Karpas-422 (cell line): Measurements from ENCODE around the gene CASZ1. TPM values are rescaled to one million over a fixed set of nuclear protein-coding genes. Genes with fewer than 3 reads are reported as not detected.

Experiments used
- DNase-seq: peaks from one replicate; pipeline ENCODE4 v3.0.0-alpha.2; 2015
- H2AFZ ChIP-seq: fragments of 200-600 bp; sonication (generic); 2 replicates; pipeline ENCODE4 v1.6.1; 2014; ENCODE audit warnings: antibody characterized with exemption, low read length, mixed read lengths
- H3K27ac ChIP-seq: fragments of 200-600 bp; sonication (generic); 2 replicates; pipeline ENCODE4 v1.5.1; 2014; ENCODE audit warnings: mild to moderate bottlenecking, low read length, moderate library complexity
- H3K27me3 ChIP-seq: fragments of 200-600 bp; sonication (generic); 2 replicates; pipeline ENCODE4 v1.6.1; 2014; ENCODE audit warnings: low read length, mixed read lengths
- H3K36me3 ChIP-seq: fragments of 200-600 bp; sonication (generic); 2 replicates; pipeline ENCODE4 v1.6.1; 2014; ENCODE audit warnings: low read length, mixed read lengths; ENCODE audit not compliant: insufficient read depth
- H3K4me1 ChIP-seq: fragments of 200-600 bp; sonication (generic); 2 replicates; pipeline ENCODE4 v1.6.1; 2014; ENCODE audit warnings: mild to moderate bottlenecking, low read length, mixed read lengths
- H3K4me2 ChIP-seq: fragments of 200-600 bp; sonication (generic); 2 replicates; pipeline ENCODE4 v1.6.1; 2014; ENCODE audit warnings: low read length, low read depth, mild to moderate bottlenecking; ENCODE audit not compliant: poor library complexity, severe bottlenecking
- H3K4me3 ChIP-seq: fragments of 200-600 bp; sonication (generic); 2 replicates; pipeline ENCODE4 v1.5.1; 2014; ENCODE audit warnings: mild to moderate bottlenecking, antibody characterized with exemption, low read length, mixed read lengths
- H3K79me2 ChIP-seq: fragments of 200-600 bp; sonication (generic); 2 replicates; pipeline ENCODE4 v1.6.1; 2014; ENCODE audit warnings: mild to moderate bottlenecking, low read length, mixed read lengths
- H3K9ac ChIP-seq: fragments of 200-600 bp; sonication (generic); 2 replicates; pipeline ENCODE4 v1.6.0; 2014; ENCODE audit warnings: low read length
- H3K9me2 ChIP-seq: fragments of 200-600 bp; sonication (generic), shearing (Covaris generic); replicated peaks from 2 replicates; pipeline ENCODE4 v1.6.0; 2014; ENCODE audit warnings: mild to moderate bottlenecking, low read length, moderate library complexity; ENCODE audit not compliant: insufficient read depth
- H3K9me3 ChIP-seq: fragments of 300-700, 200-600 bp; sonication (generic); 2 replicates; pipeline ENCODE4 v1.6.1; 2014; ENCODE audit warnings: low read length, mixed read lengths
- H4K20me1 ChIP-seq: fragments of 200-600 bp; sonication (generic); 2 replicates; pipeline ENCODE4 v1.6.1; 2014; ENCODE audit warnings: mild to moderate bottlenecking, antibody characterized with exemption, low read length, low read depth; ENCODE audit not compliant: insufficient read depth
- total RNA-seq: library from RNA; depleted of rRNA; stranded (reverse); fragments of >200 nt; shearing (Covaris generic); gene quantifications from 2 replicates; pipeline ENCODE4 v1.2.3, GENCODE V29; 2014; ENCODE audit warnings: low replicate concordance

CASZ1 gene
- total RNA-seq, 1 experiment from 2014 or later, result 1.3 TPM

DNA sequence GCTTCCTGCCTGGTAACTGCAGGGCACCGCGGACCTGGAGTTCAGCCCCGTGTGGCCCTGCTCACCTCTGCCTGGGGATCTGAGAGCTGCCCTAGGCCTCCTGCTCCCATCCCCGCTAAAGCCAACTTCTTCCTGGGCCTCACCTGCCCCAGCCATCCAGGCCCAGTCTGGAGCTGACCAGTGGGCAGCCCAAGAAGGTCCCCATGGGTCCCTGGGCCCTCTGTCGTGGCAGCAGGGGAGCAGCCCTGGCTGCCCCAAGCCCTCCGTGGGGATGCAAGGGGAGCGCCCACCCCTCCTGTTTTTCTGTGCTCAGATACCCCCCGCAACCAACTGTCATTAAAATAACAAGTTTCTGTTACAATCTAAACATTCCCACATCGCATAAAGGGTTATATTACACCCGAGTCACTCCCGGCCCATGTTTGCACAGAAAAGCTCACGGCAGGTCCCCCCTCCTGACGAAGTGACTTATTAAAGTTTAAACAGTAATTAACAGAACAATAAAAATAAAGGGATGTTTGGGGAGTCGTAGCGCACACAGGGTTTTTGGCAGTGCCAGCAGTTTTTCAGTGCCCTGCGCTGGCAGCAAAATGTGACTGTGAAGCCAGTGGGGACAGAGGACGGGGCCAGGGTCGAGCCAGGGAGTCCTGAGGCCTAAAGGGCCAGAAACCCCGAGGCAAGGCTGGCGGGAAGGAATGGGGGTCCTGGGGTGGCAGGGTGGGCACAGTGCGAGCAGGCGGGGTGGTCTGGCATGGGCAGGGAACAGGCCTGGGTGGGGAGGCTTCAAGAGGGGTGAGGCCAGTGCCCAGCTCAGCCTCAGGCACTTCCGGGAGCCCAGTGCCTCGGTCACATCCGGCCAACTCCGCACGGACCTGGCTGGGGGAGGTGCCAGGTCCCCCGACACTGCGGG, 121.5 kb downstream of the CASZ1 start:
- H3K9ac ChIP-seq, result no peak overlapping the region
- H4K20me1 ChIP-seq, result no peaks in the 10 kb centered on the region; the same call in 1 of the 2 replicates

DNA sequence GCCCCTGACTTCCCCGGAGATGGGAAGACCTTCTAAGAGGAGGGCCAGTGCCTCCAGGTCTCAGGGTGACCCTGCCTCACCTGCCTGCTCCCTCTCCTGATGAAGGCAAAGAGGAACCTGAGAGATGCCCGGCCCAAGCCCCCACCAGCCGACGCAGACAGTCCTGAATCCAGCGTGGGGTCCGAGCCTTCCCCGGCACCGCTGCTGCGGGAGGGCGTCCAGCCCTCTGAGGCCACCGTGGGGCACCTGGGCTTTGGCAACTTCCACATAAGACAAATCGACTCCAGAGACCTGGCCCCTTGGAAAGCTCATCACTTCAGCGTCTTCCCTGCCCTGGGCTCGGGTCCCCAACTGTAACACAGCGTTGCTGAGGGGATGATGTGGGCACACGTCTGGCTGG, 122.2 kb downstream of the CASZ1 start:
- Histone ChIP-seq H3K4me1 (no peaks in the 10 kb centered on the region), H3K9ac (no peak overlapping the region), H3K36me3 (no peaks in the 10 kb centered on the region), H3K4me3 (no peak overlapping the region), H3K79me2 (no peaks in the 10 kb centered on the region), H4K20me1 (no peaks in the 10 kb centered on the region; the same call in 1 of the 2 replicates), H2AFZ (no peak overlapping the region), H3K9me3 (no peaks in the 10 kb centered on the region), H3K27ac (no peak overlapping the region), H3K27me3 (no peaks in the 10 kb centered on the region), H3K9me2 (no peaks in the 10 kb centered on the region), H3K4me2 (no peak overlapping the region)
- DNase-seq, result no peak

More for the DNA sequence above, 121.5 kb downstream of the CASZ1 start:
- H3K36me3 ChIP-seq, result no peaks in the 10 kb centered on the region
- no peaks in the 10 kb centered on the region for H3K4me1 ChIP-seq
- no peak overlapping the region for H2AFZ ChIP-seq
- H3K79me2 ChIP-seq, result no peaks in the 10 kb centered on the region
- DNase-seq, result no peak
- no peaks in the 10 kb centered on the region for H3K9me3 ChIP-seq
- H3K4me2 ChIP-seq, result no peak overlapping the region
- H3K27me3 ChIP-seq, result no peaks in the 10 kb centered on the region
- no peak overlapping the region for H3K4me3 ChIP-seq
- H3K27ac ChIP-seq, result no peak overlapping the region
- H3K9me2 ChIP-seq, result no peaks in the 10 kb centered on the region

DNA sequence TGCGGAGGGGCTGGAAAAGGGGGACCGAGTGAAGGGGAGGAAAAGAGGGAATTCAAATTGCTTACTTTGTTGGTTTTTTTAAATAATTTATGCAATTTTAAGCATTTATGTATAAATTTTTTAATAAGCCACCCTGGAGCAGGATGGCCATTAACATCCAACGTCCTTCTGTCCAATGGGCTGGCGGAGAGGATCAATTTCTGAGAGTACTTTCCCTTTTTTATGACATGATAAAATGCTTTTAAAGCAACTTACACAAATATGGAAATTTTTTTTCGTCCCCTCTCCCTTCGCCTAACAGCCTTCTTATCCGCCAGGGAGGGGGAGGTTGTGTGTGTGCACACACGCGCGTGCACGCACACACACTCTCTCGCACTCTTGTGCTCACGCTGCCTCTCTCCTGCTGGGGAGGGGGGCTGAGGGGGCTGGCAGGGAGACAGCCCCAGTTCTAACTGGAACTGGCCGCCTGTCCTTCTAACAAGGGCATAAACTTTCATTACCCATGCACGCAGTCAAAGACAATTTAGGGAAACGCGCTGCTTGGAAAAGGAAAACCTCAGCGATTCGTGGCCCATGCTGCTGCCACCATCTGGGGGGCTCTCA, 123.2 kb downstream of the CASZ1 start:
- Histone ChIP-seq H3K27ac (no peak overlapping the region), H3K36me3 (no peaks in the 10 kb centered on the region), H3K4me2 (no peak overlapping the region), H3K79me2 (no peaks in the 10 kb centered on the region), H3K4me3 (no peak overlapping the region), H3K27me3 (no peaks in the 10 kb centered on the region), H2AFZ (no peak overlapping the region), H3K9me2 (no peaks in the 10 kb centered on the region), H4K20me1 (no peaks in the 10 kb centered on the region), H3K9me3 (no peaks in the 10 kb centered on the region), H3K9ac (no peak overlapping the region), H3K4me1 (no peaks in the 10 kb centered on the region)
- no peak for DNase-seq

DNA sequence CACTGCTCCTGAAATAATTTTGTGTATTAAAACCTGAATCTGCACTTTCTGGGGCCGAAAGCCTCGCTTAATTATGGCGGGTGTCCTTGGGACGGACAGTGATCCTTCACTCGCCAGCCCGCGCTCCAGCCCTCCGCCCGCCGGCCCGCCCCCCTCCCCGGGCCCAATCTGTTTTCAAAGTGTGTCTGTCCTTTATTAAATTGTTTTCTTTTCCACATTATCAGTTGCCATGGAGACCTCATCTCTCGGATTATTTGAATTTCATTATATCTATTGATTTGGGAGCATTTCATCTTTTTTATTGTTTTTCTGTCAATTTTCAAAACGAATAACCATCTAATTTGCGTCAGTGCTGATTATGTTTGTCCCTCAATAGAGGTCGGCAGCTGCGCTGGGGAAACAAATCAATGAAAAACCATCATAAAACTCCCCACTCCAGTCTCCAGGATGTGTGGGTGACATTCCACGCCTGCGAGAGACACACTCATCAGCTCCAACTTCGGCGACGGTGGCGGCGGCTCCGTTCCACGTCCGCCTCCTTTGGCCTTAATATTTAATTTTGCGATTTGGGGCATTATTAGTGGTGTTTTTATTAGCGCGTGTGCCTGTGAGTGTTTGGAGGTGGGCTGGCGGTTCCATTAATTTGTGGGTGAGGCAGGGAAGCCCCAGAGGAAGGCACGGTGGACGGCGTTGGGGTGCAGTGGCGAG, 123.9 kb downstream of the CASZ1 start:
- no peak overlapping the region for H3K9ac ChIP-seq
- H3K4me2 ChIP-seq, result no peak overlapping the region
- H3K27me3 ChIP-seq, result no peaks in the 10 kb centered on the region
- H3K9me2 ChIP-seq, result no peaks in the 10 kb centered on the region
- H2AFZ ChIP-seq, result no peak overlapping the region
- no peaks in the 10 kb centered on the region for H3K4me1 ChIP-seq
- no peaks in the 10 kb centered on the region for H3K9me3 ChIP-seq
- no peak overlapping the region for H3K4me3 ChIP-seq
- no peaks in the 10 kb centered on the region for H3K79me2 ChIP-seq
- no peak for DNase-seq
- no peaks in the 10 kb centered on the region for H3K36me3 ChIP-seq
- H3K27ac ChIP-seq, result no peak overlapping the region
- H4K20me1 ChIP-seq, result no peaks in the 10 kb centered on the region

DNA sequence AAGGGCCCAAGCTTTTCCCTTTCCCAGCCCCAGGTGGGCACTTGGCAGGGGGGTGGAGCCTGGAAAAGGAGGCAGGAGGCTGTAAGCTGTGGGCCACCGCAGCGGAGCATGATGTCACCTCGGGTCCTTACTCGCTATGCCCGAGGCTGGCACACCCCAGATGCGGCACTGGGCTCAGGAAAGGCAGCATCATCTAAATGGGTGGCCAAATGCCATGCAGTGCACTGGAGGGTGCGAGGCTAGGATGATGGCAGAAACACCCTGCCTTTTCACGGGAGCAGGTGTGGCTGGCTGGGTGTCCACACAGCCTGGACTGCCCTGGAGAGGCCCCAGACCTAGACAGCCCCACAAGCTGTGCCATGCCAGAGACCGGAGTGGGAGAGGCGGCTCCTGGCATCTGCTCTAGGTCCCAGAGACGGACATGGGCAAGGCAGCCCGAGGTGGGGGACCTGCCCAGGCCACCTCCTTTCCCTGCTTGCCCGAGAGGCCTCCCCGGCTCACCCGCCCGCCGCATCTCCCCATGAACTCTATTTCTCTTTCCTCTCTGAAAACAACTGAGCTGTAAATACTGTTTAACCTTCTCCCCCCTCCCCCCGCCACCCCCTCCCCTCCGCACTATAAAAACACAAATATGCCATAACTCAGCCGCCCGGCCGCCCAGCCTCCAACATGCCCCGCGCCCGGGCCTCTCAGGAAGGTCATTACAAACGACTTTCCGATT, 124.7 kb downstream of the CASZ1 start:
- Histone ChIP-seq H4K20me1 (no peaks in the 10 kb centered on the region), H2AFZ (no peak overlapping the region), H3K9me3 (no peaks in the 10 kb centered on the region), H3K4me1 (no peaks in the 10 kb centered on the region), H3K4me2 (no peak overlapping the region), H3K36me3 (no peaks in the 10 kb centered on the region), H3K27ac (no peak overlapping the region), H3K27me3 (no peaks in the 10 kb centered on the region), H3K9ac (no peak overlapping the region), H3K79me2 (no peaks in the 10 kb centered on the region), H3K9me2 (no peaks in the 10 kb centered on the region), H3K4me3 (no peak overlapping the region)
- no peak for DNase-seq

DNA sequence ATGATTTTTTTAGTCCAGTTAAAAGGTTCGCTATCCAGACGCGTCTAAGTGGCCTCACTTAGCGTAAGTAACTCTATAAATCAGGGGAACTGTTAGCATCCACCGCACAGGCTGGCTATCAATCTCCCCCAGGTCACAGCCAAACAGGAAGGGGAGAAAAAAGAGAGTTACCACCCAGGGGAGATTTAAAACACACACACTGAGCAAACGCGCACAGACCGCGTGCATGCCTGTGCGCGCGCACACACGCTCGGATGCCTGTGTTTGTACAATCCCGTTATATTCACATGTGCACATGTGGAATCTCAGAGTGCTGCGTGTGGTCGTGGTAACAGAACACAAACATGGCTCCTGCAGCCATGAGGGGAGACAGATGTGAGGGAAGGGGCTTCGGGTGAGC, 125.4 kb downstream of the CASZ1 start:
- DNase-seq, result no peak
- Histone ChIP-seq H4K20me1 (no peaks in the 10 kb centered on the region), H3K4me1 (no peaks in the 10 kb centered on the region), H3K9ac (no peak overlapping the region), H3K4me2 (no peak overlapping the region), H3K27me3 (no peaks in the 10 kb centered on the region), H3K36me3 (no peaks in the 10 kb centered on the region), H3K9me2 (no peaks in the 10 kb centered on the region), H3K27ac (no peak overlapping the region), H3K4me3 (no peak overlapping the region), H2AFZ (no peak overlapping the region), H3K79me2 (no peaks in the 10 kb centered on the region), H3K9me3 (no peaks in the 10 kb centered on the region)

DNA sequence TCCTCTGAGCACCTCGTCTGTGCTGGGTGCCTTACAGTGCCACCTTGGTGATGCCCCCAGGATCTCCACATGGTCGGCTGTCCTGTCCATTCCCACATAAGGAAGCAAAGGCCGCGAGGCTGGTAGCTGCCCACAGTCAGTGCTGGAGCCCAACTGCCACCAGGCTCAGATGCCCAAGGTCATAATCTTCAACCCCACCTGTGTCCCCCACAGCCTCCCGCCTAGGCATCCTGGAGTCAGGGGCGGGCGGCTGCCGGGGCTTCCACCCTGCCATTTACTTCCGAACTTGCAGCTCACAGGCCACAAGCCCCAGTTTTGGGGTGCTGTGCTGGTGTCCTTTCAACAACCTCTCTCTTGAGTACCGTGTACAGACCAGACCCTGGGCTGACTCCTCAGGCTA, 126.3 kb downstream of the CASZ1 start:
- Histone ChIP-seq H3K27ac (no peak overlapping the region), H3K9ac (no peak overlapping the region), H3K79me2 (no peaks in the 10 kb centered on the region), H3K9me2 (no peaks in the 10 kb centered on the region), H2AFZ (no peak overlapping the region), H3K4me2 (no peak overlapping the region), H3K4me1 (no peaks in the 10 kb centered on the region), H3K36me3 (no peaks in the 10 kb centered on the region), H3K9me3 (no peaks in the 10 kb centered on the region), H3K27me3 (no peaks in the 10 kb centered on the region), H3K4me3 (no peak overlapping the region), H4K20me1 (no peaks in the 10 kb centered on the region)
- DNase-seq, result no peak

DNA sequence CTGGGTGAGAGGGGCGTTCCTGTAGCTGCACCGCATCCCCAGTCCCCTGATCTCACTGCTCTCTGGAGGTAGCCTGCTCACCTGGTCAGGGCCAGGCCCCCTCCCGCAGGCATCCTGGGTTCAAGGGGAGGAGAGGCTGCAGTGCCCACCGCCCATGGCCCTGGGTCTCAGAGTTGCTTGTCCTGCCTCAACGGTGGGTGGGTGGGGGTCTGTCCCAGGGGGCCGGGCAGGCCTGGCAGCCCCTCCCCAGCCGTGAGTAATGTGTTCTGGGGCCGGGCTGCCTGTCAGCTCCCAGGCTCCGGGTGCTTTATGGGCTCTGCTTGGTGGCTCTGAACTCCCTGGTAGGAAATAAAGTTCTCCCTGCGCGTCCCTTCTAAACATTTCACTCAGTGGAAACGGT, 126.9 kb downstream of the CASZ1 start:
- no peak overlapping the region for H3K9ac ChIP-seq

More for the DNA sequence above, 126.9 kb downstream of the CASZ1 start:
- H3K4me1 ChIP-seq, result no peaks in the 10 kb centered on the region
- H3K9me2 ChIP-seq, result no peaks in the 10 kb centered on the region
- no peaks in the 10 kb centered on the region for H3K36me3 ChIP-seq
- H3K9me3 ChIP-seq, result no peaks in the 10 kb centered on the region
- no peaks in the 10 kb centered on the region for H4K20me1 ChIP-seq
- no peak overlapping the region for H3K27ac ChIP-seq
- H3K79me2 ChIP-seq, result no peaks in the 10 kb centered on the region
- no peaks in the 10 kb centered on the region for H3K27me3 ChIP-seq
- H3K4me2 ChIP-seq, result no peak overlapping the region
- no peak overlapping the region for H3K4me3 ChIP-seq
- H2AFZ ChIP-seq, result no peak overlapping the region
- DNase-seq, result no peak
